HG03571 (cell line): ENCODE data around the gene RAB6B.
"Not testable (repeated sequence)": the region's sequence is repeated elsewhere in the genome, so short reads cannot be mapped to it uniquely, and the experiment has no call there.

ENCODE experiments used
- ATAC-seq: cut with Tn5 transposase; IDR thresholded peaks from one replicate; pipeline ENCODE4 v1.9.1; 2021; ENCODE audit not compliant: unreplicated experiment

The RAB6B gene

GRCh38 chr3:133821767-133822638, 73.7 kb downstream of the RAB6B start:
- no peak for ATAC-seq

GRCh38 chr3:133820889-133821675, 74.6 kb downstream of the RAB6B start:
- ATAC-seq = no peak

GRCh38 chr3:133820129-133820528, 75.6 kb downstream of the RAB6B start:
- no peak for ATAC-seq

- ATAC-seq = no peak
These were observed 80.3 kb downstream of the RAB6B start for GRCh38 chr3:133815386-133815785.

- ATAC-seq = no peak
These were observed 82.8 kb downstream of the RAB6B start for GRCh38 chr3:133812872-133813271.

- ATAC-seq = peak; percentile 99
These were observed 89.8 kb downstream of the RAB6B start, which contains the start of gene SRPRB for GRCh38 chr3:133805702-133806475. Gene SRPRB, plus strand, starts transcription at chr3:133805815. Its CDS starts 34 bp downstream, at chr3:133805849.

- no peak for ATAC-seq
These were observed 90.3 kb downstream of the RAB6B start for GRCh38 chr3:133805384-133805701.

GRCh38 chr3:133804896-133805295, 90.8 kb downstream of the RAB6B start:
- no peak for ATAC-seq

GRCh38 chr3:133803469-133803868, 92.2 kb downstream of the RAB6B start:
- ATAC-seq = no peak

- ATAC-seq = no peak
These were observed 95.7 kb downstream of the RAB6B start for GRCh38 chr3:133799794-133800585.

- no peak for ATAC-seq
These were observed 98.1 kb downstream of the RAB6B start for GRCh38 chr3:133797396-133798105.

GRCh38 chr3:133792171-133792763, 103.4 kb downstream of the RAB6B start:
- ATAC-seq = no peak

GRCh38 chr3:133788024-133788423, 107.7 kb downstream of the RAB6B start:
- ATAC-seq = no peak

GRCh38 chr3:133783762-133784161, 111.9 kb downstream of the RAB6B start:
- no peak for ATAC-seq

GRCh38 chr3:133782454-133782853, 113.2 kb downstream of the RAB6B start:
- no peak for ATAC-seq

- ATAC-seq = no peak
These were observed 114.1 kb downstream of the RAB6B start for GRCh38 chr3:133781570-133781969.

GRCh38 chr3:133780756-133781155, 114.9 kb downstream of the RAB6B start:
- ATAC-seq = not testable (repeated sequence)

- ATAC-seq = no peak
These were observed 116.0 kb downstream of the RAB6B start for GRCh38 chr3:133779626-133780203.
